Measurements from ENCODE around the gene SERPINE1.

- TF ChIP-seq CTCF (IDR thresholded peaks at IDR 0.05; ENCODE audit: borderline replicate concordance, extremely low read depth, low read length, poor library complexity, severe bottlenecking) (no peak), EZH2 (IDR thresholded peaks at IDR 0.05; ENCODE audit: borderline replicate concordance, low read depth, low read length, severe bottlenecking) (no peak)
Measured at GRCh38 chr7:101166648-101166908, 39.7 kb downstream of the SERPINE1 start.
